ENCODE data around the gene ANKMY1. TPM values are rescaled to one million over a fixed set of nuclear protein-coding genes. Genes with fewer than 3 reads are reported as not detected.

ANKMY1 gene
- polyA plus RNA-seq, 3 donors, result 2.1 to 22.9 (median 2.9) TPM

DNA sequence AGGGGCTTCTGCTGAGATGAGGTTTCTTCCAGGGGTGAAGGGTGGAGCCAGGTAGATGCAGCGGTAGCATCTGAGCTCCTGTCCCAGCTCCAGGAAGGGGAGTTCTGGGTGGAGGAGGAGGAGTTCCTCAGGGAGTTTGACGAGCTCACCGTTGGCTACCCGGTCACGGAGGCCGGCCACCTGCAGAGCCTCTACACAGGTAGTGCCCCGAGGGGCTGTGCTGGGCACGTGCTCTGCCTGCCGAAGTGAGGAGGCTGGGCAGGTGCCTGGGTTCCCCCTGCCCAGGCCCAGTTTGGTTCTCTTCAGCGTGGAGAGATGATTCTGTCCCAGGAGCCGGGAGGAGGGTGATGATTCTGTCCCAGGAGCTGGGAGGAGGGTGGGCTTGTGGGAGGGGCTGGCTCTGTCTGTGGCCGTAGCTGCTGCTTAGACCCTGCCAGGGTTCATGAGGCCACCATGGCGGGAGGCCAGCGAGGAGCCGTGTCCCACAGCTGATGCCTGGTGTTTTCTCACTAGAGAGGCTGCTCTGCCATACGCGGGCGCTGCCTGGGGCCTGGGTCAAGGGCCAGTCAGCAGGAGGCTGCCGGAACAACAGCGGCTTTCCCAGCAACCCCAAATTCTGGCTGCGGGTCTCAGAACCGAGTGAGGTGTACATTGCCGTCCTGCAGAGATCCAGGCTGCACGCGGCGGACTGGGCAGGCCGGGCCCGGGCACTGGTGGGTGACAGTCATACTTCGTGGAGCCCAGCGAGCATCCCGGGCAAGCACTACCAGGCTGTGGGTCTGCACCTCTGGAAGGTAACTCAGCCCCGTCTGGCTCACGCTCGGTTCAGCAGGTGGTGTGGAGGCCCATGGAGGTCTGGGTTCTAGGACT, 37.0 kb upstream of the ANKMY1 start:
- Mint-ChIP-seq H3K27ac (no peak overlapping the region), H3K27me3 (ENCODE audit: low read depth in 3 of 3) (no peaks in the 10 kb centered on the region), H3K36me3 (peaks cover 51 to 92% of the 10 kb centered on the region in 2 donors), H3K4me3 (no peak overlapping the region), H3K9me3 (no peaks in the 10 kb centered on the region), H3K4me1 (no peaks in the 10 kb centered on the region)
- Histone ChIP-seq H4K20me1 (ENCODE audit: insufficient read depth, low read length) (peaks cover 39% of the 10 kb centered on the region), H2AFZ (ENCODE audit: insufficient read depth, low read depth, low read length, poor library complexity, severe bottlenecking) (no peak overlapping the region), H3K4me3 (replicated peaks in 1 of 3; ENCODE audit: low read depth in 2 of 3, low read length in 3 of 3) (no peak overlapping the region), H3K9me3 (replicated peaks in 1 of 2; ENCODE audit: control insufficient read depth in 1 of 2, insufficient read depth in 1 of 2, low read length in 2 of 2) (no peaks in the 10 kb centered on the region), H3K9ac (ENCODE audit: insufficient read depth, low read length, poor library complexity, severe bottlenecking) (no peak overlapping the region), H3K27ac (ENCODE audit: low read depth in 1 of 2, low read length in 2 of 2) (no peak overlapping the region), H3K4me2 (replicated peaks; ENCODE audit: extremely low read depth, low read length, poor library complexity, severe bottlenecking) (no peak overlapping the region), H3K36me3 (replicated peaks in 1 of 2; ENCODE audit: control insufficient read depth in 1 of 2, insufficient read depth in 2 of 2, low read length in 2 of 2) (peaks cover 81 to 100% of the 10 kb centered on the region in 2 donors), H3K4me1 (ENCODE audit: control insufficient read depth in 1 of 2, insufficient read depth in 2 of 2, low read length in 2 of 2) (no peaks in the 10 kb centered on the region), H3K79me2 (ENCODE audit: insufficient read depth, low read length) (peaks cover 35% of the 10 kb centered on the region), H3K27me3 (ENCODE audit: control insufficient read depth in 2 of 2, insufficient read depth in 2 of 2, low read length in 2 of 2) (no peaks in the 10 kb centered on the region)
- intact Hi-C loops (cut with micrococcal nuclease), result no loop called here
- TF ChIP-seq, protein P1, sequence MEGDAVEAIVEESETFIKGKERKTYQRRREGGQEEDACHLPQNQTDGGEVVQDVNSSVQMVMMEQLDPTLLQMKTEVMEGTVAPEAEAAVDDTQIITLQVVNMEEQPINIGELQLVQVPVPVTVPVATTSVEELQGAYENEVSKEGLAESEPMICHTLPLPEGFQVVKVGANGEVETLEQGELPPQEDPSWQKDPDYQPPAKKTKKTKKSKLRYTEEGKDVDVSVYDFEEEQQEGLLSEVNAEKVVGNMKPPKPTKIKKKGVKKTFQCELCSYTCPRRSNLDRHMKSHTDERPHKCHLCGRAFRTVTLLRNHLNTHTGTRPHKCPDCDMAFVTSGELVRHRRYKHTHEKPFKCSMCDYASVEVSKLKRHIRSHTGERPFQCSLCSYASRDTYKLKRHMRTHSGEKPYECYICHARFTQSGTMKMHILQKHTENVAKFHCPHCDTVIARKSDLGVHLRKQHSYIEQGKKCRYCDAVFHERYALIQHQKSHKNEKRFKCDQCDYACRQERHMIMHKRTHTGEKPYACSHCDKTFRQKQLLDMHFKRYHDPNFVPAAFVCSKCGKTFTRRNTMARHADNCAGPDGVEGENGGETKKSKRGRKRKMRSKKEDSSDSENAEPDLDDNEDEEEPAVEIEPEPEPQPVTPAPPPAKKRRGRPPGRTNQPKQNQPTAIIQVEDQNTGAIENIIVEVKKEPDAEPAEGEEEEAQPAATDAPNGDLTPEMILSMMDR (IDR thresholded peaks at IDR 0.05), result no peak
- DNase-seq, result no peak
- 97% methylated on average over 29 of the region's 34 CpGs for WGBS (ENCODE audit: insufficient coverage)

GRCh38 chr2:240593703-240594451, 36.1 kb upstream of the ANKMY1 start:
- H3K4me1 Mint-ChIP-seq, result peaks cover 3% of the 10 kb centered on the region
- Histone ChIP-seq H4K20me1 (ENCODE audit: insufficient read depth, low read length) (peaks cover 47% of the 10 kb centered on the region), H3K4me1 (ENCODE audit: control insufficient read depth in 1 of 2, insufficient read depth in 2 of 2, low read length in 2 of 2) (no peaks in the 10 kb centered on the region), H3K4me3 (replicated peaks in 1 of 3; ENCODE audit: low read depth in 2 of 3, low read length in 3 of 3) (no peak overlapping the region), H3K9ac (ENCODE audit: insufficient read depth, low read length, poor library complexity, severe bottlenecking) (no peak overlapping the region), H3K27me3 (ENCODE audit: control insufficient read depth in 2 of 2, insufficient read depth in 2 of 2, low read length in 2 of 2) (no peaks in the 10 kb centered on the region), H3K27ac (ENCODE audit: low read depth in 1 of 2, low read length in 2 of 2) (no peak overlapping the region), H3K9me3 (replicated peaks in 1 of 2; ENCODE audit: control insufficient read depth in 1 of 2, insufficient read depth in 1 of 2, low read length in 2 of 2) (no peaks in the 10 kb centered on the region), H3K79me2 (ENCODE audit: insufficient read depth, low read length) (peaks cover 44% of the 10 kb centered on the region), H2AFZ (ENCODE audit: insufficient read depth, low read depth, low read length, poor library complexity, severe bottlenecking) (no peak overlapping the region), H3K4me2 (replicated peaks; ENCODE audit: extremely low read depth, low read length, poor library complexity, severe bottlenecking) (no peak overlapping the region), H3K36me3 (replicated peaks in 1 of 2; ENCODE audit: control insufficient read depth in 1 of 2, insufficient read depth in 2 of 2, low read length in 2 of 2) (peaks cover 74 to 100% of the 10 kb centered on the region in 2 donors)
- WGBS (ENCODE audit: insufficient coverage), result 95% methylated on average over 12 of the region's 19 CpGs
- H3K4me3 Mint-ChIP-seq, result no peak overlapping the region
- TF ChIP-seq, protein P1 (IDR thresholded peaks at IDR 0.05), result no peak
- intact Hi-C loops (cut with micrococcal nuclease), result no loop called here
- no peak overlapping the region for H3K27ac Mint-ChIP-seq
- DNase-seq, result no peak
- no peaks in the 10 kb centered on the region for H3K9me3 Mint-ChIP-seq
- H3K27me3 Mint-ChIP-seq (ENCODE audit: low read depth in 3 of 3), result no peaks in the 10 kb centered on the region
- H3K36me3 Mint-ChIP-seq, result peaks cover 51 to 92% of the 10 kb centered on the region in 2 donors

Measured in CD14-positive monocyte (primary cell).